ENCODE results near the gene CWC22.
A peak's percentile ranks its signal among the peaks of the same experiment; 100 is the strongest.
"Not testable (repeated sequence)": the region's sequence is repeated elsewhere in the genome, so short reads cannot be mapped to it uniquely, and the experiment has no call there.

Gene CWC22

GRCh38 chr2:180003559-180003958 lies 3.5 kb downstream of the CWC22 start:
- DNase-seq (ENCODE audit: low read depth, low spot score) = no peak

- DNase-seq (ENCODE audit: low read depth, low spot score) = no peak
These were observed 4.0 kb downstream of the CWC22 start for GRCh38 chr2:180003073-180003472.

GRCh38 chr2:180002198-180002770 lies 4.8 kb downstream of the CWC22 start:
- no peak for DNase-seq (ENCODE audit: low read depth, low spot score)

- no peak for DNase-seq (ENCODE audit: low read depth, low spot score)
These were observed 5.4 kb downstream of the CWC22 start for GRCh38 chr2:180001726-180002125.

GRCh38 chr2:180000434-180000833 lies 6.7 kb downstream of the CWC22 start:
- no peak for DNase-seq (ENCODE audit: low read depth, low spot score)

GRCh38 chr2:179999000-179999399 lies 8.1 kb downstream of the CWC22 start:
- no peak for DNase-seq (ENCODE audit: low read depth, low spot score)

GRCh38 chr2:179995741-179996515 lies 11.2 kb downstream of the CWC22 start:
- DNase-seq (ENCODE audit: low read depth, low spot score) = no peak

GRCh38 chr2:179991344-179991743 lies 15.8 kb downstream of the CWC22 start:
- no peak for DNase-seq (ENCODE audit: low read depth, low spot score)

- no peak for DNase-seq (ENCODE audit: low read depth, low spot score)
These were observed 16.3 kb downstream of the CWC22 start for GRCh38 chr2:179990676-179991317.

- no peak for DNase-seq (ENCODE audit: low read depth, low spot score)
These were observed 19.2 kb downstream of the CWC22 start for GRCh38 chr2:179987916-179988315.

GRCh38 chr2:179985163-179985820 lies 21.8 kb downstream of the CWC22 start:
- no peak for DNase-seq (ENCODE audit: low read depth, low spot score)

- no peak for DNase-seq (ENCODE audit: low read depth, low spot score)
These were observed 23.7 kb downstream of the CWC22 start for GRCh38 chr2:179983250-179983932.

- peak; percentile 37 for DNase-seq (ENCODE audit: low read depth, low spot score)
These were observed 26.0 kb downstream of the CWC22 start for GRCh38 chr2:179981085-179981484.

GRCh38 chr2:179974761-179975160 lies 32.3 kb downstream of the CWC22 start:
- DNase-seq (ENCODE audit: low read depth, low spot score) = no peak

- no peak for DNase-seq (ENCODE audit: low read depth, low spot score)
These were observed 40.2 kb downstream of the CWC22 start for GRCh38 chr2:179966778-179967394.

- no peak for DNase-seq (ENCODE audit: low read depth, low spot score)
These were observed 41.5 kb downstream of the CWC22 start for GRCh38 chr2:179965291-179966258.

GRCh38 chr2:179963626-179964025 lies 43.5 kb downstream of the CWC22 start:
- no peak for DNase-seq (ENCODE audit: low read depth, low spot score)

- DNase-seq (ENCODE audit: low read depth, low spot score) = not testable (repeated sequence)
These were observed 48.8 kb downstream of the CWC22 start for GRCh38 chr2:179958251-179958650.

GRCh38 chr2:179954026-179954425 lies 53.1 kb downstream of the CWC22 start:
- DNase-seq (ENCODE audit: low read depth, low spot score) = no peak

GRCh38 chr2:179953359-179953758 lies 53.7 kb downstream of the CWC22 start:
- no peak for DNase-seq (ENCODE audit: low read depth, low spot score)
